Testis (tissue), 3 donors: ENCODE data around the gene DAAM2. TPM values are rescaled to one million over a fixed set of nuclear protein-coding genes. Genes with fewer than 3 reads are reported as not detected.

Source experiments
- DNase-seq: peaks from one replicate; pipeline ENCODE4 v3.0.0-alpha.2; 2019
- H3K27ac ChIP-seq, 2 donors: fragments of 200-600 bp; sonication (generic); one replicate each; pipeline ENCODE4 v1.5.1; 2019
- H3K27me3 ChIP-seq: fragments of 200-600 bp; sonication (generic); one replicate; pipeline ENCODE4 v1.5.1; 2019
- H3K36me3 ChIP-seq: fragments of 200-600 bp; sonication (generic); one replicate; pipeline ENCODE4 v1.5.1; 2017; ENCODE audit warnings: low read depth; ENCODE audit errors: missing control alignments
- H3K4me1 ChIP-seq: fragments of 200-600 bp; sonication (generic); one replicate; pipeline ENCODE4 v1.5.1; 2019
- H3K4me3 ChIP-seq, 2 donors: fragments of 200-600 bp; sonication (generic); one replicate each; pipeline ENCODE4 v1.5.1; 2017 to 2019
- H3K9me3 ChIP-seq: fragments of 200-600 bp; sonication (generic); one replicate; pipeline ENCODE4 v1.5.1; 2017
- POLR2A ChIP-seq: fragments of 450-650 bp; IDR thresholded peaks from one replicate; pipeline ENCODE4 v1.6.1; 2017; ENCODE audit warnings: antibody characterized with exemption, mild to moderate bottlenecking, moderate library complexity
- WGBS, 2 donors: methylation state at CpG; one replicate each; pipeline ENCODE4 v1.1.5; 2018; 5-methylcytosine and 5-hydroxymethylcytosine counted together
- intact Hi-C: fragments of 100-400 bp; cut with DNase I; formaldehyde crosslinking; loops from one replicate; pipeline ENCODE4 v1.15.1; 2023; ENCODE audit warnings: low total_unique reads
- polyA plus RNA-seq: library from polyadenylated mRNA; stranded (reverse); fragments of 350-450 nt; fragmentation: Illumina TruSeq; extraction: RNeasy Lipid Tissue Mini Kit (QIAGEN cat#74804); gene quantifications from one replicate; pipeline ENCODE4 v1.2.3, GENCODE V29; 2014; ENCODE audit warnings: low read depth, low replicate concordance; ENCODE audit not compliant: insufficient read depth
- total RNA-seq, 2 donors: library from RNA; depleted of rRNA; stranded (reverse); fragments of >200 nt; gene quantifications; one replicate each; pipeline ENCODE4 v1.2.3, GENCODE V29; 2016
- TF ChIP-seq, protein P1 (sequence below), 3 experiments: fragments of 450-650 bp in 2 of 3; fragments of 200-600 bp in 1 of 3; sonication (generic) in 1 of 3; IDR thresholded peaks; one replicate each; pipeline ENCODE4 v1.5.1; 2016 to 2019; ENCODE audit warnings: antibody characterized with exemption in 3 of 3, mild to moderate bottlenecking in 2 of 3, moderate library complexity in 1 of 3

The DAAM2 gene
- total and polyA plus RNA-seq, 3 donors from 2014 or later = 37.4 to 66.1 (median 64.5) TPM

DNA sequence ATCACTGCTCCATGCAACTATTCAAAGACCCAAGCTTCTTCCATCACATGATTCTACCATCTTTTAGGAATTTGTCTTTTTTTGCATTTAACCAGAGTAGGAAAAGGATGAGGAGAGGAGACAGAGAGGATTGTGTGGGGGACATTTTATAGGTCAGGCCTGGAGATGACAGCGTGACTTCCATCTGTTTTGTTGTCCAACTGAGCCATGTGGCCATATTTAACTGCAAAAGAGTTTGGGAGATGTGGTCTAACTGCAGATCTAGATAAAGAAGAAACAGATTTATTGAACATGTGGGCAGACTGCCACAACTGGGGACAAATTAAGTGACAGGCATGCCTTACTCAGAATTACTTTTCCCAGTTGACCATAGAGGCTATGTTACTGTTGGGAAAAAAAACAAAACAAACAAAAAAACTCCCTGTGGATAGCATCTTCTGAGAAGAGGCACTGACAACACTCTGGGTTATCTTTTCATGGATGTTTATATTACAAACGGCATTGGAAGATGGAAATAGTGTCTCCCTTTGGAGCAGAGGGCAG is 161.0 kb downstream of the DAAM2 start:
- intact Hi-C loops = no loop called here
- H3K36me3 ChIP-seq = no peaks in the 10 kb centered on the region
- 81% methylated on average over 2 of the region's 2 CpGs for WGBS, 2 donors
- H3K27ac ChIP-seq = no peak overlapping the region
- H3K4me3 ChIP-seq = no peak overlapping the region
- no peaks in the 10 kb centered on the region for H3K27me3 ChIP-seq
- H3K9me3 ChIP-seq = no peaks in the 10 kb centered on the region
- no peaks in the 10 kb centered on the region for H3K4me1 ChIP-seq
- TF ChIP-seq, protein P1, sequence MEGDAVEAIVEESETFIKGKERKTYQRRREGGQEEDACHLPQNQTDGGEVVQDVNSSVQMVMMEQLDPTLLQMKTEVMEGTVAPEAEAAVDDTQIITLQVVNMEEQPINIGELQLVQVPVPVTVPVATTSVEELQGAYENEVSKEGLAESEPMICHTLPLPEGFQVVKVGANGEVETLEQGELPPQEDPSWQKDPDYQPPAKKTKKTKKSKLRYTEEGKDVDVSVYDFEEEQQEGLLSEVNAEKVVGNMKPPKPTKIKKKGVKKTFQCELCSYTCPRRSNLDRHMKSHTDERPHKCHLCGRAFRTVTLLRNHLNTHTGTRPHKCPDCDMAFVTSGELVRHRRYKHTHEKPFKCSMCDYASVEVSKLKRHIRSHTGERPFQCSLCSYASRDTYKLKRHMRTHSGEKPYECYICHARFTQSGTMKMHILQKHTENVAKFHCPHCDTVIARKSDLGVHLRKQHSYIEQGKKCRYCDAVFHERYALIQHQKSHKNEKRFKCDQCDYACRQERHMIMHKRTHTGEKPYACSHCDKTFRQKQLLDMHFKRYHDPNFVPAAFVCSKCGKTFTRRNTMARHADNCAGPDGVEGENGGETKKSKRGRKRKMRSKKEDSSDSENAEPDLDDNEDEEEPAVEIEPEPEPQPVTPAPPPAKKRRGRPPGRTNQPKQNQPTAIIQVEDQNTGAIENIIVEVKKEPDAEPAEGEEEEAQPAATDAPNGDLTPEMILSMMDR (IDR thresholded peaks at IDR 0.05) = no peak
- TF ChIP-seq POLR2A = no peak
- DNase-seq = no peak

Other genes starting within 250 kb of the DAAM2 start
- gene KIF6, start 67.0 kb upstream of the DAAM2 start, total RNA-seq = 1 to 10 TPM; 4.2 to 6.3 TPM
- gene KIF6, start 67.0 kb upstream of the DAAM2 start, polyA plus RNA-seq = 12.0 TPM
- gene MOCS1, start 142.1 kb downstream of the DAAM2 start, total RNA-seq = 10 to 100 TPM; 16.8 to 17.9 TPM
- gene MOCS1, start 142.1 kb downstream of the DAAM2 start, polyA plus RNA-seq = 11.8 TPM